Keratinocyte (primary cell): ENCODE data around the gene GNB1L. TPM values are rescaled to one million over a fixed set of nuclear protein-coding genes. Genes with fewer than 3 reads are reported as not detected.

Source experiments
- DNase-seq: peaks from one replicate; pipeline ENCODE4 v3.0.0-alpha.2; 2011; ENCODE audit warnings: low read depth, missing footprints, low spot score
- FAIRE-seq: peaks from 2 replicates; lab custom pipeline; 2011; peaks lifted over from hg19 to GRCh38; lab: Jason Lieb, UNC
- H2AFZ ChIP-seq: 2 replicates; pipeline ENCODE4 v1.6.0; 2012; ENCODE audit warnings: low read length, control low read depth, inconsistent platforms; ENCODE audit not compliant: control insufficient read depth
- H3K27ac ChIP-seq: 2 replicates; pipeline ENCODE4 v1.5.1; 2011; ENCODE audit warnings: low read length; ENCODE audit not compliant: control insufficient read depth, insufficient read depth
- H3K27me3 ChIP-seq: 3 replicates; pipeline ENCODE4 v1.6.0; 2011; ENCODE audit warnings: low read length; ENCODE audit not compliant: control insufficient read depth, insufficient read depth; ENCODE audit errors: extremely low read depth
- H3K36me3 ChIP-seq, 2 experiments: 2 replicates in 1 of 2; 3 replicates in 1 of 2; pipeline ENCODE4 v1.5.1; 2011; ENCODE audit warnings: low read length in 2 of 2, mild to moderate bottlenecking in 1 of 2; ENCODE audit not compliant: control insufficient read depth in 2 of 2, insufficient read depth in 2 of 2; ENCODE audit errors: extremely low read depth in 1 of 2
- H3K4me1 ChIP-seq: 3 replicates; pipeline ENCODE4 v1.5.1; 2011; ENCODE audit warnings: low read length; ENCODE audit not compliant: control insufficient read depth, insufficient read depth; ENCODE audit errors: extremely low read depth
- H3K4me2 ChIP-seq: 3 replicates; pipeline ENCODE4 v1.6.0; 2011; ENCODE audit warnings: low read depth, low read length; ENCODE audit not compliant: control insufficient read depth, insufficient read depth; ENCODE audit errors: extremely low read depth
- H3K4me3 ChIP-seq, 3 experiments: fragments of 200-600 bp in 1 of 3; sonication (generic) in 1 of 3; 2 replicates in 2 of 3; 3 replicates in 1 of 3; pipeline ENCODE4 v1.5.1; 2011 to 2016; ENCODE audit warnings: low read length in 3 of 3, mild to moderate bottlenecking in 3 of 3, control low read depth in 2 of 3, inconsistent platforms in 1 of 3, low read depth in 1 of 3, mixed read lengths in 1 of 3, mixed run types in 1 of 3, moderate library complexity in 1 of 3; ENCODE audit not compliant: control insufficient read depth in 2 of 3, insufficient read depth in 2 of 3; ENCODE audit errors: extremely low read depth in 1 of 3
- H3K79me2 ChIP-seq: 2 replicates; pipeline ENCODE4 v1.6.0; 2012; ENCODE audit warnings: low read length; ENCODE audit not compliant: control insufficient read depth, insufficient read depth
- H3K9ac ChIP-seq: 3 replicates; pipeline ENCODE4 v1.6.0; 2011; ENCODE audit warnings: low read length; ENCODE audit not compliant: control insufficient read depth, insufficient read depth; ENCODE audit errors: extremely low read depth
- H3K9me1 ChIP-seq: 3 replicates; pipeline ENCODE4 v1.6.0; 2011; ENCODE audit warnings: low read length; ENCODE audit not compliant: control insufficient read depth, insufficient read depth; ENCODE audit errors: extremely low read depth
- H3K9me3 ChIP-seq: 2 replicates; pipeline ENCODE4 v1.5.1; 2012; ENCODE audit warnings: low read depth, low read length; ENCODE audit not compliant: control insufficient read depth
- H4K20me1 ChIP-seq: 3 replicates; pipeline ENCODE4 v1.6.0; 2011; ENCODE audit warnings: low read length; ENCODE audit not compliant: control insufficient read depth, insufficient read depth; ENCODE audit errors: extremely low read depth
- CTCF ChIP-seq, 3 experiments: IDR thresholded peaks in 1 of 3; conservative IDR thresholded peaks in 1 of 3; optimal IDR thresholded peaks in 1 of 3; 2 replicates in 2 of 3; 3 replicates in 1 of 3; pipeline versions ENCODE3 to v1.5.1; 2011; ENCODE audit warnings: low read length in 3 of 3, mild to moderate bottlenecking in 3 of 3, moderate library complexity in 2 of 3, control low read depth in 1 of 3, inconsistent platforms in 1 of 3; ENCODE audit not compliant: insufficient read depth in 2 of 3; ENCODE audit errors: extremely low read depth in 1 of 3
- EZH2 ChIP-seq: IDR thresholded peaks from one replicate; pipeline ENCODE4 v1.6.1; 2012; ENCODE audit warnings: inconsistent platforms, mild to moderate bottlenecking, low read length, moderate library complexity
- dilution Hi-C: fragments of 300-500 bp; cut with MboI; formaldehyde crosslinking; loops from one replicate; pipeline ENCODE4 v1.7.0; 2020; ENCODE audit warnings: low sequenced_read_pairs; ENCODE audit not compliant: extremely low pct_ligation_motif_present
- polyA plus RNA-seq, 5 experiments: library from polyadenylated mRNA; depleted of rRNA in 3 of 5; stranded (reverse) in 3 of 5; stranded (forward) in 1 of 5; unstranded in 1 of 5; fragments of >200 nt; gene quantifications; 1 replicate in 1 of 5; 2 replicates in 3 of 5; 3 replicates in 1 of 5; pipeline versions ENCODE4 v1.2.1 to v1.2.3, GENCODE V29; 2011 to 2012; ENCODE audit warnings: missing spikeins in 2 of 5, low read depth in 1 of 5, low replicate concordance in 1 of 5

GNB1L gene
- polyA plus RNA-seq, 1 donor (not counting 4 experiments of a cell fraction or from before 2014, with no cell fraction given) = 2.0 TPM

GRCh38 chr22:19873960-19874306, 19.3 kb upstream of the GNB1L start:
- peaks cover 37% of the 10 kb centered on the region for H3K4me1 ChIP-seq
- no peaks in the 10 kb centered on the region for H3K79me2 ChIP-seq
- H3K4me2 ChIP-seq = no peak overlapping the region
- FAIRE-seq (no peak), DNase-seq (no peak)
- no peaks in the 10 kb centered on the region for H3K9me1 ChIP-seq
- H3K36me3 ChIP-seq = no peaks in the 10 kb centered on the region
- TF ChIP-seq CTCF (optimal IDR thresholded peaks at IDR 0.05 in 1 of 3, IDR thresholded peaks at IDR 0.05 in 1 of 3, conservative IDR thresholded peaks at IDR 0.05 in 1 of 3; ENCODE audit: extremely low read depth in 1 of 3, insufficient read depth in 2 of 3, low read length in 3 of 3) (no peak), EZH2 (no peak)
- H3K4me3 ChIP-seq = no peak overlapping the region
- H3K9ac ChIP-seq = no peak overlapping the region
- no peaks in the 10 kb centered on the region for H3K9me3 ChIP-seq
- no peaks in the 10 kb centered on the region for H4K20me1 ChIP-seq
- dilution Hi-C loops = no loop called here
- no peak overlapping the region for H2AFZ ChIP-seq
- H3K27me3 ChIP-seq = no peaks in the 10 kb centered on the region
- H3K27ac ChIP-seq = no peak overlapping the region

- H3K36me3 ChIP-seq = no peaks in the 10 kb centered on the region
- H3K4me1 ChIP-seq = peaks cover 43% of the 10 kb centered on the region
- DNase-seq = no peak
- dilution Hi-C loops = no loop called here
- no peak overlapping the region for H2AFZ ChIP-seq
- H3K79me2 ChIP-seq = no peaks in the 10 kb centered on the region
- H4K20me1 ChIP-seq = no peaks in the 10 kb centered on the region
- no peak overlapping the region for H3K4me3 ChIP-seq
- H3K4me2 ChIP-seq = no peak overlapping the region
- no peak overlapping the region for H3K27ac ChIP-seq
- no peak for FAIRE-seq
- no peaks in the 10 kb centered on the region for H3K9me1 ChIP-seq
- no peak for TF ChIP-seq CTCF (optimal IDR thresholded peaks at IDR 0.05 in 1 of 3, IDR thresholded peaks at IDR 0.05 in 1 of 3, conservative IDR thresholded peaks at IDR 0.05 in 1 of 3; ENCODE audit: extremely low read depth in 1 of 3, insufficient read depth in 2 of 3, low read length in 3 of 3)
- TF ChIP-seq EZH2 = no peak
- no peaks in the 10 kb centered on the region for H3K27me3 ChIP-seq
- no peak overlapping the region for H3K9ac ChIP-seq
- no peaks in the 10 kb centered on the region for H3K9me3 ChIP-seq
These were observed 18.7 kb upstream of the GNB1L start for GRCh38 chr22:19873138-19873959.
